NCI-H748 (cell line): ENCODE measurements around the gene LILRB5.
"Not testable (repeated sequence)": the region's sequence is repeated elsewhere in the genome, so short reads cannot be mapped to it uniquely, and the experiment has no call there.

Source experiments
- DNase-seq: peaks from one replicate; lab custom pipeline; 2025; ENCODE audit not compliant: unreplicated experiment; lab: John Stamatoyannopoulos, UW

The LILRB5 gene

DNA sequence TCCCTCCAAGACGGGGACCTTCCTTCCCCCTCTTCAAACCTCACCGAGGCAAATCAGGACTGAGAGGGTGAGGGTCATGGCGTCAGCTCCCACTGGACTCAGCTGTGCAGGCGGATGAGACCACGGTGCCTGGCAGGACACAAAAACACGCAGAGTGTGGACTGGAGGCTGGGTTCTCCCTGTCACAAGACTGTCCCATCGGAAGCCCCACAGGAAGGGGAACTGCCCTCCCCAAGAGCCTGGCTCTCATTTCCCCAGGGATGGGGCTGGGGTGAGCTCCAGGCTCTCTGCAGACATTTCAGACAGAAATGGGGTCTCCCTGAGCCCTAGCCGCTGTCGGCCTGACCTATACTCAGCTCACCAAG lies at the start of gene LILRB5:
Gene LILRB5, minus strand, starts transcription at position 158 of the 365 bp plus-strand sequence. Its CDS starts 80 bp downstream, at position 78.
- DNase-seq = no peak

DNA sequence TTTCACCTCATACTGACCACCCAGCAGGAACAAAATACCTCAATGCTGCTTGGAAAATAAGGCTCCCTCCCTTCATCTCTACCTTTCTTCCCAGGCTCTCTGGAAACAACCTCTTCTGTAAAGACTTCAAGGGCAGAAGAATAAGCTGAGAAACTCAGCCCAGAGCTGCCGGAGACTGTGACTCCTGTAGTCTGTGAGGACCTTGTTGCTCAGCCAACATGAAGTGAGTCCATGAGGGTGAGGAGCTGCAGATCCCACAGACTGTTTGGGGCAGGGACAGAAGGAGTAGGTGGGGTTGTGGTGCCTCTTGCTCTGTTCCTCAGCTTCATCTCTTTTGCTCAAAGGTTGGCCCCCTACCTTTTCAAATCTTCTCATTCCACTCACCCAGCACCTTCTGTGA lies 48.1 kb upstream of the LILRB5 start:
- DNase-seq = no peak

DNA sequence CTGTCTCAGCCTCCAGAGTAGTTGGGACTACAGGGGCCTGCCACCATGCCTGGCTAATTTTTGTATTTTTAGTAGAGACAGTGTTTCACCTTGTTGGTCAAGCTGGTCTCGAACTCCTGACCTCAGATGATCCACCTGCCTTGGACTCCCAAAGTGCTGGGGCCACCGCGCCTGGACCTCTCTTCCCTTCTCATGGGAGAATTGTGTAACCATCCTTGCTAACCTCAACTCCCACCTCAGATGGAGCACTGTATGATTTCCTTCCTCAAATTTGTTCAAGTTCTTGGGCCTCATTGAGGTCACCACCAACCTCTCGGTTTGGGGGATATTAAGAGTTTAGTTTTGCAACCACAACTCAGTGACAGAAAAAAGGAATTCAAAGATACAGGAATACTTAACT lies 45.2 kb upstream of the LILRB5 start:
- DNase-seq = no peak

DNA sequence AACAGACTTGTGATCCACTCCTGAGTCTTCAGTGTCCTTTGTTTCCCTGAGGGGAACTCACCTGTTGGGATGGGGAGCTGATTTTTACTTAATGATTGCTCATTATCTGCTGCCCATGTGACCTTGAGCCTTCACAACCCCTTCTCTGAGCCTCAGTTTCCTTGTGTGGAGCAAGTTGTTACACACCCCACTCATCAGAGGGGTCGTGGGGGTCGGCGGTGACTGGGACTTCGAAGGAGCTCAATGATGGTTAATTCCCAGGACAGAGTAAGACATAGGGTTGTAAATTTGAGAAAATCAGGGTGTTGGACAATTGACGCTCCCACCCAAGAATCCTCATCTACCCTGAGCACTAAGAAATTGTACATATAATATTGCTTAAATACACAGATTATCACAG lies 42.4 kb upstream of the LILRB5 start:
- DNase-seq = no peak

DNA sequence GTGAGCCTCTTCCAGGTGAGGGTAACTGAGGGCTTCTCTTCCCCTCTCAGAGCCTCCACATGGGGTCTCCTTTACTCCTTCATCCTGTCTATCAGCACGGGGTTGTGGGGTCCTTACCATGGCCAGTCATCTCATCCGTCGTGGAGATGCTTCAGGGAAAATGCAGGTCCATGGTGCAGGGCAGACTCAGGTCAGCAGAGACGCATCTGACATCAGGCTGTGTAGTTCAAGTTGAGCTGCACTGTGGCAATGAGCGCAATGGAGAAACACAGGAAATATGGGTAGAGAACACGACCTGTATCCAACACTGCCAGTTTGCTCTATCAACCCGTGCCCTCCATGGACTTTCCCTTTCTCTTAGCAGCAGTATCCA lies 42.0 kb upstream of the LILRB5 start:
- no peak for DNase-seq

DNA sequence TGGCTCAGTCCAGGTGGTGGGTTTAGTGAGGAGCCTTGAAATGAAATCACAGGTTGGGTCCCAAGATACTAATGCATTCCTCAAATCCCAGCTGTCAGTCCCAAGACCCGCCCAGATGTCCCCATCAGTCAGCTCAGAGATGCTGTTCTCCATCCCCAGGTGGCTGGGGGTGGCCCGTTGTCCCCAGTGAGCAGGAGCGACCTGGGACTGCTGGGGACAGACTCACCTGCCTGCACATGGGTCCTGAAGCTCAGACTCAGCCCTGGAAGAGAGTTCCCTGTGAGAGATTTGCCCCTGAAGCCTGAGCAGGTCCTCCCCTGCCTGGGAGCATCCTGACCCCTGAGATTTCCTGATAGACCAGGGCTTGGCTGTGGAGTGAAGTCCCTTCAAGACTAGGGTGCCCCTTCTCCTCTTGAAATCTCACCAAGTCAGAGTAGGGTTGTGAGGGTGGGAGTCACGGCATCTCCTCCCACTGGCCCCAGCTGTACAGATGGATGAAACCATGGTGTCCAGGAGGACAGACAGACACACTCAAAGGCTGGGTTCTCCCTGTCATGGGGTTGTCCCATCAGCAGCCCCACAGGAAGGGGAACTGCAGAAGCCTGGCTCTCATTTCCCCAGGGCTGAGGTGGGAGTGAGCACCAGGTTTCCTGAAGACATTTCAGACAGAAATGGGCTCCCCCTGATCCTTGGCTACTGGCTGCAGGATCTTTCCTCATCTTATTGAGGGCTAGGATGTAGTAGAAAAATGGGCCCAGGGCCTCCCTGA lies 41.5 kb upstream of the LILRB5 start:
- no peak for DNase-seq

DNA sequence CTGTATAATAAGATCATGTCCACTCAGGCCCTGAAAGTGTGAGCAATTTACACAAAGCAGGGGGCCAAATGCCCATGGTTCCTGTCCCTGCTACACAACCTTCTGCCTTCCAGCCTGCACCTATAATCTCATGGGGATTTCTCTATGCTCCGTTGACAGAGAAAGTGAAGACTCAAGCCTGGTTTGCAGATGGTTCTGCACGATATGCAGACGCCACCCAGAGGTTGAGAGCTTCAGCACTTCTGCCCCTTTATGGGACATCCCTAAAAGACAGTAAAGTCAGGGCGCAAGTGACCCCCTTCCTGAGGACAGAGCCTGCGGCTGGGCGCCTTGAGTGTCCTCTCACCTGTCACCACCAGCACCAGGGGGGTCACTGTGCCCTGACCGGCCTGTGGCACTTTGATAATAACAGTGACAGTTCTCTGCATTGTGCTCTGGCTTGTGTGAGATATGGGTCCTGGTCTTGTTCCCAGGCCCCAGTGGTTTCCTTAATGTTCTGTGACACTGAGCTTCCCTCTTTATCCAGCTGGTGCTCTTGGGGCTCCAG lies 40.8 kb upstream of the LILRB5 start:
- no peak for DNase-seq

DNA sequence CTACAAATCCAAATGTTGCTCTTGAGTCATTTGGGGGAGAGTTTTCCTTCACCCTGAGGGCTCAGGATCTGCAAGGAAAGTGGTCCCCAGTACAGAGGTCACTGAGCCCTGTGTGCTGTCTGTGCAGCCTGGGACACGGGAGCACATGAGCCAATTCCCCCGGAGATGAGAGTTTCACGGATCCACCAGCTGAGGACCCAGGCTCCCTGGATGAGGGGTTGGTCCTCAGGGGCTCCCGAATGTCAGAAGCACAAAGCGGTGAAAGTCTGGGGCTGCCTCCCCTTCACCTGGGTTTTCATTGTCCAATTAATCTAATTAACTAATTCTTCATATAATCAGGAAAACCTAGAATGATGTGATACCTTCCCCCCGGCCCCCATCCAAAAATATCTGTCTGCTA lies 37.5 kb upstream of the LILRB5 start:
- no peak for DNase-seq

DNA sequence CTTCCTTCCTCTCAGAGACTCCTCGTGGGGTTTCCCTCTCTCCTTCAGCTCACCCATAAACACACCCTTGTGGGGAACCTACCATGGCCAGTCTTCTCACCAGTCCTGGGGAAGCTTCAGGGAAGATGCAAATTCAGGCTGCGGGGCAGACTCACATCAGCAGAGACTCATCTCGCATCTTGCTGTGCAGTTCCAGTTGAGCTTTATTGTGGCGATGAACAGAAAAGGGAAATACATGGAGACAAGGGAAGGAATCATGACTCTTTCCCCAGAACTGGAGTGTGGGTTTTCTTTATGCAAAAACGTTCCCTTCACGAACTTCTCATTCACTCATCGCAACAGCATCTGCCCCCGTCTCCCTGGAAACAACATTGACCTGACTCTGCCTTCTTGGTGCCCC lies 32.1 kb upstream of the LILRB5 start:
- not testable (repeated sequence) for DNase-seq

DNA sequence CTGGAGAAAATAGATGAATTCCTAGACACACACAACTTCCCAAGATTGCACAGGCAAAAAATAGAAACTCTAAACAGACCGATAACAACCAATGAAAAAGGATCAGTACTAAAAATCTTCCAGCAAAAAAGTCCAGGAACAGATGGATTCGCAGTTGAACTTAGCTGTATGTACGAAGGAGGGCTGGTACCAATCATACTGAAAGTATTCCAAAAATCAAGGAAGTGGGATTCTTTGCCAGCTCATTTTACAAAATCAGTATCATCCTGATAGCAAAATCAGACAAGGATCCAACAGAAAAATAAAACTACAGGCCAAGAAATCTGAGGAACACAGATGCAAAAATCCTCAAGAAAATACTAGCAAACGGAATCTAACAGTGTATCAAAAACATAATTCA lies 30.4 kb upstream of the LILRB5 start:
- no peak for DNase-seq

DNA sequence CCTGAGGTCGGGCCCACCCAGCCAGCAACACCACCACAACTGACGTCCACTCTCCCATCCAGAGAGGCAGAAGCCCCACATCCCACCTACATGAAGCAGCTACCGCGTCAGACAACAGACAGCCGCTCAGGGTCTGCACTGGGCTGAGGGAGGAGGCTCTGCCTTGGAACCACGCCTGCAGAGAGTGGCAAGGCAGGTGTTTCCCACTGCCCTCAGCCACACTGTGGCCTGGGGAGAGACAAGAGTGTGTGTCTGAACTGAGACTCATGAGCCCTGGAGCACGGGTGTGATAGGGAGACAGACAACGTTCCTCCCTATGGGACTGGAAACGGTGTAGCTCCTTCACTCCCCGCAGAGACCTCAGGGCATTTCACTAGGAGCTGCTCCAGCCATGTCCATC lies 29.2 kb upstream of the LILRB5 start:
- not testable (repeated sequence) for DNase-seq

DNA sequence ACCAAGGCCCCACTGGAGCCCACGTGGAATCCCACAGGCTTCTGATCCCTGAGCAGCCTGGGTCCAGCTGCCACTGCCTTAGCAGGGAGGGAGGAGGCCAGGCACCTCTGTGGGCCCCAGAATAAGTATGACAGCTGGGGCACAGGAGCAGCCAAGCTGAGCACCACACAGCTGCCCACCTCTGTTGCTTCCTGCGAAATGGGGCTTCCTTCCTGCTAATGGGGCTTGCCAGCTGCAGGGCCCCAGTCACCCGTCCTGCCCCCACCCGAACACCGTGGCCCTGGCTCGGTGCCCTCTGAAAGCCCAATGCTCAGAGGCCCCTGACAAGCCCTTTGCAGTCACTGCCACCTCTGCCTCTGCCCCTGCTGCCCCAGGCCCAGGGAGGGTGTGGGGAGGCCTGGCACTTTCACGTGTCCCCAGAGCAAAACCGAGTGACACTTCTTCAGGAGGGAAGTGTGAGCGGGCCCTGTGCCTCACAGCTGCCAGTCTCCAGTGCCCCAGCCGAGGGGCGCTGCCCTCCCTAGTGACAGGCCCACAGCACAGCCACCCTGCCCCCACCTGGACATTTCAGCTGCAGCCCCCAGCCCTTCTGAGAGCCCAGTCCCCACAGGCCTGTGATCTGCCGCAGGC lies 28.5 kb upstream of the LILRB5 start:
- DNase-seq = not testable (repeated sequence)

DNA sequence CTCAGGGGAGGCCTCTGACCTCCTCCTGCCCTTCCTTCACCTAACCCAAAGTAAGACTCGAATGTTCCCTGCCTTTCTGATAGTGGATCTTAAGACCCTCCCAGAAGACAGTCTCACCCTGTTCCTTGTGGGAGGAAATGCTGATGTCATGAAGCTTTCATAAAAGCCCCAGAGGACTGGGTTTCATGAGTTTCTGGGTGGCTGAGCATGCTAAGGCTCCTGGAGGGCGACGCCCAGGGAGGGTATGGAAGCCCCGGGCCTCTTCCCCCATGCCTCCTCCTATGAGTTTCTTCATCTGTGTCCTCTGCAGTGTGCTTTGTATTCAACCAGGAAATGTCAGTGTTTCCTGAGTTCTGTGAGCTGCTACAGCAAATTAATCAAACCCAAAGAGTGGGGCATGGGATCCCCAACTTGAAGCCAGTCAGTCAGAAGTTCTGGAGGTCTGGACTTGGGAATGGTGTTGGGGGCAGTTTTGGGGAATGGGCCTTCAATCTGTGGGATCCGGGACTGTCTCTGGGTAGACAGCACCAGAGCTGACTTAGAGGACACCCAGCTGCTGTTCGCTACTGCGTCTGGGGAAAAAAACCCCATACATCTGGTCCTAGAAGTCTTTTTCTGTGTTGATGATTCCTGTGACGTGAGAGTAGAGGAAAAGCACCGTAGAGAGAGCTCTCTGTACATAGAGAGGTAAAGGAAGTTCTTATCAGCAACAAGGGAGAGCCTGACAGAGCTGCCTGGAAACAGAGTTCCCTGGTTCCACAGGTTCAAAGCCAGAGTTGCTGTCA lies 25.8 kb upstream of the LILRB5 start:
- DNase-seq = no peak

DNA sequence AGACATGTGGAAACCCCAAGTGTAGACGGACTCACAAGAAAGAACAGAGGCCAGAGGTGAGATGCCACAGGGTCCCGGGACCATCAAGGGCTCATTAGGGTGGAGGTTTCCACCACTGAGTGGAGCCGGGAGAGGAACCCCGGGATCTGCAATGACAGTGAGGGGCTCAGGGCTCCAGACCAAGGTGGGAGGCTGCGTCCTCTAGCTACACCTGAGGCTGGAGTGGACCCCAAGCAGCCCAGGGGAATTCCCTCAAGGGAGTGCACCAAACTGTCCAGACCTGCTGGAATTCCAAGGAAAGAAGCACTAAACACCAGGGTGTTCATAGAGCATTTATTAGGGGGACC lies 24.6 kb upstream of the LILRB5 start:
- not testable (repeated sequence) for DNase-seq

DNA sequence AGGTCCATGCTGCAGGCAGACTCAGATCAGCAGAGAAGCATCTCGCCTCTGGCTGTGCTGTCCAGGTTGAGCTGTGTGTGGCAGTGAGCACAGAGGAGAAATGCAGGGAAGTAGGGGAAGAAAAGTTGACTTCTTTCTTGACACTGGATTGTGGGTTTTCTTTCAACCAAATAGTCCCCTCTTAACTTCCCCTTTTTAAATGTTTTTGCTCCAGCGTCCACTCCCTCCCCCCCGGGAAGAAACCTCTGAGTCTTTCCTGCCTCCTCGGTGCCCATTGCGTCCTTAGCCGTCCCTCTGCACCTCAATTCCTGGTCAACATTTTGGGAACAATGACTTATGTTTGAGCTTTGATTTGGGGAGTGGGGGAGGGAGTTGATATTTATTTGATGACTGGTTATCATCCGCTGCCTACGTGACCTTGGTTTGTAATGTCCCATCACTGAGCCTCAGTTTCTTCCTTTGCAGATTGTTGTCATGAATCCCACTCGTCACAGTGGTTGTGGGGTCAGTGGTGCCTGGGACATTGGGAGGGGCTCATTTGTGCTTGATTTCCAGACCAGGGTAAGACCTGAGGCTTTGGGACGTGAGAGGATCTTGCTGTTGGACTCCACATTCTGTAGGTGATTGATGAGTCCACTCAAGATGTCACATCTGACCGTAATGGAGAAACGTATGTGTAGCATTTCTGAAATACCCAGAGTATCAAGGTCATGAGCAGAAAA lies 24.1 kb upstream of the LILRB5 start, which contains the start of gene LILRB2:
Gene LILRB2, minus strand, starts transcription at position 104 of the 722 bp plus-strand sequence. CDS start 614 bp downstream, outside the sequence.
- no peak for DNase-seq

DNA sequence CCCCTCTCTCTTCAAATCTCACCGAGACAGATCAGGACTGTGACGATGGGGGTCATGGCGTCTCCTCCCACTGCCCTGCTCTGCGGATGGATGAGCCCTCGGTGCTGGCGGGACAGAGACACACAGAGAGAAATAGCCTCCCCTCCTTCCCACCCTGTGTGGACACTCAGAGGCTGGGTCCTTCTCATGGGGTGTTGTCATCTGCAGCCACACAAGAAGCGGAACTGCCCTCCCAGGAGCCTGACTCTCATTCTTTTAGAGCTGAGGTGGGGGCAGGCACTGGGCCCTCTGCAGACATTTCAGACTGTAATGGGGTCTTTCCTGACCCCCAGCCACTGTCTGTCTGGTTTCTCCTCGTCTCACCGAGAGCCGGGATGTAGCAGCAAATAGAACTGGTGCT lies 23.4 kb upstream of the LILRB5 start:
- DNase-seq = not testable (repeated sequence)

DNA sequence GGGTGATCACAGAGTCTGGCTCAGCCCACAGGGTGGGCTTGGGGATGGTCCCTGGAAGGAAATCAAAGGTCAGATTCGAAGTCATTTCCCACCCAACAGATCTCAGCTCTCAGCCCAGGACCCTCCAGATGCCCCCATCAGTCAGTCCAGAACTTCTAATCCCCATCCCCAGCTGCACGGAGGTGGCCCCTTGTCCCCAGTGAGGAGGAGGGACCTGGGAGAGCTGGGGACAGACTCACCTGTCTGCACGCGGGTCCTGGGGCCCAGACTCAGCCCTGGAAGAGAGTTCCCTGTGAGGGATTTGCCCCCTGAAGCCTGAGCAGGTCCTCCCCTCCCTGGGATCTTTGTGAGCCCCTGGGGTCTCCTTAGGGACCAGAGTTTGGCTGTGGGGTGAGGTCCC lies 23.0 kb upstream of the LILRB5 start:
- DNase-seq = not testable (repeated sequence)

DNA sequence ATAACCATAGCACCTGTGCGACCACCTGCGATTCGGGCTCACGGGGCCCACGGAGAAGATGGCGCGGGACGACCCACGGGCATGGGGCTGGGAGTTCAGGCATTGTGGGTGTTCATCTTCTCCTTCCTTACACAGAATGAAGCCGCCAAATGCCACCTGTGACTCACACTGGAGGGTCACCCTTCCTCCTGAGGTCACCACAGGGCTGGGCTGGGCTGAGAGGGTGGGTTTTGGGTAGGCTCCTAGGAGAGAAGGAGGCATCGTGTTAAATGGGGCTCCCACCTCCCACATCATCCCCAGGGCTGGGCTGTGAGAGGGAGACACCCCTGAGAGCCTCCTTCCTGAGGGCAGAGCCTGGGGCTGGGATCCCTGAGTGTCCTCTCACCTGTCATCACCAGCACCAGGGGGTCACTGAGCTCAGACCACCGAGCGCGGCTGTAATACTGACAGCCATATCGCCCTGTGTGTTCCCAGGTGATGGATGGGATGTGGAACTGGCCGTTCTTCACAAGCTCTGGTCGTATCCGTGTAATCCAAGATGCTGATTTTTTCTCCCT lies 22.4 kb upstream of the LILRB5 start:
- DNase-seq = no peak

DNA sequence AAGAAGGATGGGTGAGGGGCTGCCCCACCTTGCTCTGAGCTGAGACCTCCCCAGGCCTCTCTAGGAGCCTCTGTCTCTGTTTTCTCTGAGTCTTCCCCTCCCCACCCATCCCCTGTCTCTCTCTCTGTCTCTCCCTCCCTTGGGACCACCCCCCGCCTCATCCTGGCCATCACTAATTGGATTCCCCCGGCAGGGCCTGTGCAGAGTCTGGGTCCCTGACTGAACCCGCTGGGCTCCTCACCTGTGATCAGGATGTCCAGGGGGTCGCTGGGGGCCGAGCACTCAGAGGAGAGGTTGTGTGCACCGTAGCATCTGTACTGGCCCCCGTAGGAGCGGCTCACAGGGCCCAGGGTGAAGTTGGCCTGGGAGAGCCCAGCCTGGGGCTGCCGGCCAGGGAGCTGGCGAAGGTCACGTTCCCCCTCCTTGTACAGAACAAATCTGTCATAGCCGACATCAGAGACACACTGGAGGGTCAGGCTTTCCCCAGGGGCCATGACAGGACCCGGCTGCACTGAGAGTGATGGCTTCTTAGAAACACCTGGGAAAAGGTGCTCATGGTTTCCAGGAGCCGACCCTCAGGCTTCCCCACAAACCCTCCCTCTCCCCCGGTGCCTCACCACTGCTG lies 21.6 kb upstream of the LILRB5 start:
- not testable (repeated sequence) for DNase-seq

DNA sequence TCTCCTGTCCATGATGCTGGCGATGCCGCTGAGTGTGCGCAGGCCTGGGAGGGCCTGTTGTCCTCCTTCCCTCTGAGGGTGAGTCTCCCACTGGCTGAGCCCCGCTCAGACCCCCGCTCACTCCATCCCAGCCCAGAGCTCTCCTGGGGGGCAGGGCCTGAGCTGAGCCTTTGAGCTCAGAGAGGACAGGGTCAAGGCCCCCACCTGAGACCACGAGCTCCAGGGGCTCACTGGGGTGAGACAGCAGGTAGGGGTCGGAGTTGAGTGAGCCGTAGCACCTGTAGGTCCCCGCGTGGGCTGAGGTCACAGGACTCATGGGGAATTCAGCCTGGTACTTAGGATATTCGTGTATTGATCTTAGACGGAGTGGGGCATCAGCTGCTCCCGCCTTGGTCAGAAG lies 21.0 kb upstream of the LILRB5 start:
- not testable (repeated sequence) for DNase-seq
